ENCODE data around the gene PRC1.

DNA sequence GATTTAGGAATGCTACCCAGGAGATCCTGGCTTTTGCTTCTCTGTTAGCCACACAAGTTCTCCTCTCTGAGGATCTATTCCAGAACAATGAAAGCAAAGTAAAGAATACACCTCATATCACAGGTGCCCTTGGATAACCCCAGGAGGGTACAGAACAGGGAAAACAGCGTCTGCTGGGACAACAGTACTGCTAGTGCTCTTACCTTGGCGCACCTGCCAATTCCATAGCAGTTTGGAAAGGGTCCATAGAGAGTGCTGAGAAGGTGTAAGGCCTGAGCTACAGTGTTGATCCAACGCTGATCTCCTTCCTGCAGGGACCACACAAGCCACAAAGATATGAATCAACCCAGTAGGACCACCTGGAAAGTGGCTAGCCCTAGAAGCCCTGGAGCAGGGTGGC, 12.9 kb upstream of the PRC1 start:
- TF ChIP-seq, protein P1, sequence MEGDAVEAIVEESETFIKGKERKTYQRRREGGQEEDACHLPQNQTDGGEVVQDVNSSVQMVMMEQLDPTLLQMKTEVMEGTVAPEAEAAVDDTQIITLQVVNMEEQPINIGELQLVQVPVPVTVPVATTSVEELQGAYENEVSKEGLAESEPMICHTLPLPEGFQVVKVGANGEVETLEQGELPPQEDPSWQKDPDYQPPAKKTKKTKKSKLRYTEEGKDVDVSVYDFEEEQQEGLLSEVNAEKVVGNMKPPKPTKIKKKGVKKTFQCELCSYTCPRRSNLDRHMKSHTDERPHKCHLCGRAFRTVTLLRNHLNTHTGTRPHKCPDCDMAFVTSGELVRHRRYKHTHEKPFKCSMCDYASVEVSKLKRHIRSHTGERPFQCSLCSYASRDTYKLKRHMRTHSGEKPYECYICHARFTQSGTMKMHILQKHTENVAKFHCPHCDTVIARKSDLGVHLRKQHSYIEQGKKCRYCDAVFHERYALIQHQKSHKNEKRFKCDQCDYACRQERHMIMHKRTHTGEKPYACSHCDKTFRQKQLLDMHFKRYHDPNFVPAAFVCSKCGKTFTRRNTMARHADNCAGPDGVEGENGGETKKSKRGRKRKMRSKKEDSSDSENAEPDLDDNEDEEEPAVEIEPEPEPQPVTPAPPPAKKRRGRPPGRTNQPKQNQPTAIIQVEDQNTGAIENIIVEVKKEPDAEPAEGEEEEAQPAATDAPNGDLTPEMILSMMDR (IDR thresholded peaks at IDR 0.05; ENCODE audit: low read depth, low read length): no peak
- no peak for TF ChIP-seq EZH2phosphoT487 (IDR thresholded peaks at IDR 0.05; ENCODE audit: low read depth)
